ENCODE data around the gene ARHGEF2. TPM values are rescaled to one million over a fixed set of nuclear protein-coding genes. Genes with fewer than 3 reads are reported as not detected.
A peak's percentile ranks its signal among the peaks of the same experiment; 100 is the strongest.

ARHGEF2 gene
- total and polyA plus RNA-seq, 9 of the 15 experiments (the other 6 are each of a cell fraction or from before 2014, with no cell fraction given): 7.1 to 162 (median 62.2) TPM

DNA sequence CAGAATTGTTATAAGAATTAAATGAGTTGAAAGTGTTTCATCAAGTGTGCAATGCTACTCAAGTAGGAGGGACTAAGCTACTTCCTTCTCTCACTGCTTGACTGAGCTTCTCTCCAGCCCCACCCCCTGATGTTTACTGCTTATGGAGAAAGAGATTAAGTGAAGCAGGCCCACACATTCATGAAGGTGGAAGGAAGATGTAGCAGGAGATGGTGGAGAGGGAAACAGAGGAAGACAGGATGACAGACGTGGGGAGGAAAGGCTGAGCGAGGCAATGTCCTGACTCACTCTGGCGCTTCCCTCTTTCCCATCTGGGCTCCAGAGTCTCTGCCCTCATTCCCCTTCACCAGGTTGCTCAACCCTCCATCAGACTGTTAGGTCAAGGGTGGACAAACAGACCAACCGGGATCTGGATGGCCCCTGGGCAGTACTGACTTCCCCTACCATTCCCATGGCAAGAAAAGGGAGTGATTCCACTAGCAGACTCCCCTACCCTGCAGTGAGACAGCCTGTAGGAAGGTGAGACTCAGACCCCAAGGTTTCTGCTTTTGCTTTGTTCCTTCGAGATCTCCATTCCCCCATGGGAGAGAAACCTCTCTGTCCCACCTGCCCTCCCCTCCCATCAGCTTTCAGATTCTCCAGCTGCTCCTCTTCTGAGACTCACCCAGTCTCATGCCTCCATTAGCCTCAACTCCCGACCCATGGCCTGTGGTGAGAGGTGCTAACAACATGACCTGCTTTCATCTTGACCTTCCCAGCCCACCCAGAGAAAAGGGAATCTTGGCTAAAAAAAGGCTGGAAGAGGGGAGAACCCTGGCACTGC is 3.1 kb upstream of the ARHGEF2 start:
- ChIA-PET CTCF (ENCODE audit: low intra/inter-chr PET ratio) (no interaction called here), POLR2A (interaction anchor here (0.5 to 8.5 kb wide), 13 partner anchors 11 to 300 kb away, joined by 3 to 50 read pairs (median 4); partner anchors contain the start of gene KHDC4)
- Histone ChIP-seq H3K27ac (ENCODE audit: extremely low read depth, low read depth, low read length) (peak overlapping the region; percentile 93), H4K20me1 (replicated peaks; ENCODE audit: control insufficient read depth, insufficient read depth, low read length) (no peaks in the 10 kb centered on the region), H3K27me3 (ENCODE audit: control insufficient read depth in 2 of 2, insufficient read depth in 2 of 2, low read length in 2 of 2) (no peaks in the 10 kb centered on the region), H3K4me2 (ENCODE audit: insufficient read depth, low read length) (peak overlapping the region; percentile 97), H3K4me1 (replicated peaks in 1 of 2; ENCODE audit: control insufficient read depth in 2 of 2, insufficient read depth in 2 of 2, low read length in 2 of 2) (peaks cover 40 to 49% of the 10 kb centered on the region in 2 experiments), H3K79me2 (ENCODE audit: control insufficient read depth, insufficient read depth, low read length) (peaks cover 58% of the 10 kb centered on the region), H3K4me3 (peak overlapping the region; percentile 82), H3K9me3 (replicated peaks; ENCODE audit: control insufficient read depth, insufficient read depth, low read depth, low read length) (no peaks in the 10 kb centered on the region), H2AFZ (ENCODE audit: low read depth, low read length) (peak overlapping the region; percentile 37; the same call in 1 of the 2 replicates), H3K9ac (ENCODE audit: insufficient read depth in 1 of 2, low read depth in 2 of 2, low read length in 2 of 2) (peak overlapping the region; percentile 61 to 89; a peak in 3 of 4 replicates), H3K9me1 (ENCODE audit: control insufficient read depth, insufficient read depth, low read length) (no peaks in the 10 kb centered on the region), H3K36me3 (ENCODE audit: control insufficient read depth, insufficient read depth, low read length) (0 out of 3 replicates have a peak, but pooled peaks cover 2% of the 10 kb centered on the region)
- 28% methylated on average over 5 of the region's 6 CpGs for WGBS (ENCODE audit: insufficient coverage, low coverage, missing lambda C conversion rate)
- DNase-seq (ENCODE audit: extremely low read depth in 1 of 4, low spot score in 3 of 4) (peak in 3 of 4 experiments; percentile 41 to 78 (median 65)), FAIRE-seq (peak; percentile 92), ATAC-seq (peak; percentile 20)
- BruUV-seq (replicated peaks): no TSS peak
- in situ Hi-C loops (cut with MboI) (no loop called here), intact Hi-C loops (cut with micrococcal nuclease) (loop anchor here (5.0 kb wide), 1 partner anchor 71 kb away; the partner anchor contains the start of genes LAMTOR2 and UBQLN4)
- no peak for TF ChIP-seq NR3C1 (CRISPR knock-in tag; IDR thresholded peaks at IDR 0.05)
- TF ChIP-seq, protein P1, sequence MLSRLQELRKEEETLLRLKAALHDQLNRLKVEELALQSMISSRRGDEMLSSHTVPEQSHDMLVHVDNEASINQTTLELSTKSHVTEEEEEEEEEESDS (CRISPR knock-in tag; IDR thresholded peaks at IDR 0.05): no peak
- no peak for TF ChIP-seq CEBPZ (IDR thresholded peaks at IDR 0.05; ENCODE audit: borderline replicate concordance, low read depth, low read length)
- no peak for TF ChIP-seq EGR1 (conservative IDR thresholded peaks at IDR 0.05)
- TF ChIP-seq ZNF431 (CRISPR knock-in tag; IDR thresholded peaks at IDR 0.05): no peak
- no peak for TF ChIP-seq RAD21 (CRISPR knock-in tag; conservative IDR thresholded peaks at IDR 0.05 in 1 of 2, IDR thresholded peaks at IDR 0.05 in 1 of 2)
- TF ChIP-seq SMAD2 (IDR thresholded peaks at IDR 0.05; ENCODE audit: low read depth, low read length): no peak
- TF ChIP-seq MEIS2 (IDR thresholded peaks at IDR 0.05; ENCODE audit: partially characterized antibody): peak; percentile 2
- TF ChIP-seq GATAD2B (IDR thresholded peaks at IDR 0.05; ENCODE audit: borderline replicate concordance): no peak
- TF ChIP-seq KAT7 (CRISPR knock-in tag; IDR thresholded peaks at IDR 0.05; ENCODE audit: borderline replicate concordance): 0 out of 2 replicates have a peak, but pooled peaks have one; percentile 12
- peak; percentile 40; the same call in 1 of the 2 replicates for TF ChIP-seq DMBX1 (CRISPR knock-in tag; IDR thresholded peaks at IDR 0.05; ENCODE audit: borderline replicate concordance)
- no peak for TF ChIP-seq CAMTA2 (CRISPR knock-in tag; conservative IDR thresholded peaks at IDR 0.05)
- TF ChIP-seq ZBTB9 (CRISPR knock-in tag; IDR thresholded peaks at IDR 0.05): no peak
- no peak for TF ChIP-seq MXI1 (IDR thresholded peaks at IDR 0.05; ENCODE audit: low read depth, low read length)
- TF ChIP-seq, protein P2, sequence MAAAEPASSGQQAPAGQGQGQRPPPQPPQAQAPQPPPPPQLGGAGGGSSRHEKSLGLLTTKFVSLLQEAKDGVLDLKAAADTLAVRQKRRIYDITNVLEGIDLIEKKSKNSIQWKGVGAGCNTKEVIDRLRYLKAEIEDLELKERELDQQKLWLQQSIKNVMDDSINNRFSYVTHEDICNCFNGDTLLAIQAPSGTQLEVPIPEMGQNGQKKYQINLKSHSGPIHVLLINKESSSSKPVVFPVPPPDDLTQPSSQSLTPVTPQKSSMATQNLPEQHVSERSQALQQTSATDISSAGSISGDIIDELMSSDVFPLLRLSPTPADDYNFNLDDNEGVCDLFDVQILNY (CRISPR knock-in tag; IDR thresholded peaks at IDR 0.05): no peak
- no peak for TF ChIP-seq ZC3H8 (IDR thresholded peaks at IDR 0.05)

Measured in K562 (cell line).